ENCODE measurements around the gene NDUFA6. TPM values are rescaled to one million over a fixed set of nuclear protein-coding genes. Genes with fewer than 3 reads are reported as not detected.
A peak's percentile ranks its signal among the peaks of the same experiment; 100 is the strongest.

The NDUFA6 gene
- total and polyA plus RNA-seq, 2 of the 13 experiments (the other 11 are each of a cell fraction or from before 2014, with no cell fraction given), result 68.5 to 87.8 TPM

DNA sequence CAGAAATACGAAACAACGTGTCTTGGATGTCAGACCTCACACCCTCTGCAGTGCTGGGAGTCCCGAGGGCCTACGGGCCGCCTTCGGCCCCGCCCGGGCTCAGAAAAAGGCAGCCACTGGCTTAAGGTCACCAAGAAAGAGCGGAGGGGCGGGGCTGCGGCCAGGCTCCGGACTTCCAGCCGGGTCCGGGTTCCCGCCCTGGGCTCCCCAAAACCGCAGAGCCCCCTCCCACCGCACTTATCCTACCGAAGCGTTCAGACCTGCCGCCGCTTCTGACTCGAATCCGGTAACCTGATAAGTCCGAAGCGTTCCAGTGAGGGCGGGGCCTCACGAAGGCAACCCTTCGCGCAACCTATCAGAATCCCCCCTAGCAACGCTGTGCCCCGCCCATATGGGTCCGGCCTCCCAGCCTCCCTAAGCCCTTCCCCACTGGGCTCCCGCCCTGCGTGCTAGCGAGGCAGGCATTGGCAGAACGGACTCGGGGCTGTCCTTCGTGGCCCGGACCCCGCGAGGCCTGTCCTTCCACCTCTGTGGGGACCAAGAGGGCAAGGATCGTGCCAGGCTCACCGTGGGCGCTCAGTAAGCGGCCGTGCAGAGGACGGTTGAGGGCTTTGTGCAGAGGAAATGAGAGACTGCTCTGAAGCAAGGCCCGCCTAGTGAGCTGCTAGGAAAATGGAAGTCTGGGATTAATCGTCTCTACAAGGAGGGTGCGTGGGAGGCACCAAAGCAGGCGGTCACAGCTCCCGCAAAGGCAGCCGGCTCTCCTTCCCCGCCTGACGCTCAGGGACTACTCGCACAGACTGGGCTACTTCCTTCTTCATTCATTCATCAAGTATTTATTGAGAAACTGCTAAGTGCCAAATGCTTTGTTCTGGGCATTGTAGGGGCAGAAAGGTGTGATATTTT lies 19.8 kb downstream of the NDUFA6 start, which contains the start of gene NAGA (continued):
- TF ChIP-seq POGZ (CRISPR knock-in tag; IDR thresholded peaks at IDR 0.05) (peak; percentile 90), JDP2 (CRISPR knock-in tag; IDR thresholded peaks at IDR 0.05; ENCODE audit: borderline replicate concordance) (no peak), ZNF598 (CRISPR knock-in tag; IDR thresholded peaks at IDR 0.05; ENCODE audit: borderline replicate concordance) (peak; percentile 61; the same call in 1 of the 2 replicates), REL (CRISPR knock-in tag; conservative IDR thresholded peaks at IDR 0.05) (0 out of 2 replicates have a peak, but pooled peaks have one; percentile 72), NFE2L2 (IDR thresholded peaks at IDR 0.05; ENCODE audit: low read length) (no peak), GABPB1 (CRISPR knock-in tag; IDR thresholded peaks at IDR 0.05) (peak; percentile 84), ZNF543 (CRISPR knock-in tag; IDR thresholded peaks at IDR 0.05) (peak; percentile 89), PHF21A (CRISPR knock-in tag; IDR thresholded peaks at IDR 0.05) (peak; percentile 82), KDM3A (CRISPR knock-in tag; IDR thresholded peaks at IDR 0.05; ENCODE audit: low read depth) (peak; percentile 43; the same call in 1 of the 2 replicates), RELA (CRISPR knock-in tag; IDR thresholded peaks at IDR 0.05) (0 out of 2 replicates have a peak, but pooled peaks have one; percentile 37), ELF4 (CRISPR knock-in tag; IDR thresholded peaks at IDR 0.05; ENCODE audit: borderline replicate concordance) (no peak), ZNF3 (CRISPR knock-in tag; IDR thresholded peaks at IDR 0.05) (no peak)
- TF ChIP-seq, protein P1, sequence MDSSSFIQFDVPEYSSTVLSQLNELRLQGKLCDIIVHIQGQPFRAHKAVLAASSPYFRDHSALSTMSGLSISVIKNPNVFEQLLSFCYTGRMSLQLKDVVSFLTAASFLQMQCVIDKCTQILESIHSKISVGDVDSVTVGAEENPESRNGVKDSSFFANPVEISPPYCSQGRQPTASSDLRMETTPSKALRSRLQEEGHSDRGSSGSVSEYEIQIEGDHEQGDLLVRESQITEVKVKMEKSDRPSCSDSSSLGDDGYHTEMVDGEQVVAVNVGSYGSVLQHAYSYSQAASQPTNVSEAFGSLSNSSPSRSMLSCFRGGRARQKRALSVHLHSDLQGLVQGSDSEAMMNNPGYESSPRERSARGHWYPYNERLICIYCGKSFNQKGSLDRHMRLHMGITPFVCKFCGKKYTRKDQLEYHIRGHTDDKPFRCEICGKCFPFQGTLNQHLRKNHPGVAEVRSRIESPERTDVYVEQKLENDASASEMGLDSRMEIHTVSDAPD (CRISPR knock-in tag; IDR thresholded peaks at IDR 0.05), result peak; percentile 74; the same call in 1 of the 2 replicates
- TF ChIP-seq, protein P2, sequence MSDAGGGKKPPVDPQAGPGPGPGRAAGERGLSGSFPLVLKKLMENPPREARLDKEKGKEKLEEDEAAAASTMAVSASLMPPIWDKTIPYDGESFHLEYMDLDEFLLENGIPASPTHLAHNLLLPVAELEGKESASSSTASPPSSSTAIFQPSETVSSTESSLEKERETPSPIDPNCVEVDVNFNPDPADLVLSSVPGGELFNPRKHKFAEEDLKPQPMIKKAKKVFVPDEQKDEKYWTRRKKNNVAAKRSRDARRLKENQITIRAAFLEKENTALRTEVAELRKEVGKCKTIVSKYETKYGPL (CRISPR knock-in tag; IDR thresholded peaks at IDR 0.05), result no peak
- TF ChIP-seq, protein P3, sequence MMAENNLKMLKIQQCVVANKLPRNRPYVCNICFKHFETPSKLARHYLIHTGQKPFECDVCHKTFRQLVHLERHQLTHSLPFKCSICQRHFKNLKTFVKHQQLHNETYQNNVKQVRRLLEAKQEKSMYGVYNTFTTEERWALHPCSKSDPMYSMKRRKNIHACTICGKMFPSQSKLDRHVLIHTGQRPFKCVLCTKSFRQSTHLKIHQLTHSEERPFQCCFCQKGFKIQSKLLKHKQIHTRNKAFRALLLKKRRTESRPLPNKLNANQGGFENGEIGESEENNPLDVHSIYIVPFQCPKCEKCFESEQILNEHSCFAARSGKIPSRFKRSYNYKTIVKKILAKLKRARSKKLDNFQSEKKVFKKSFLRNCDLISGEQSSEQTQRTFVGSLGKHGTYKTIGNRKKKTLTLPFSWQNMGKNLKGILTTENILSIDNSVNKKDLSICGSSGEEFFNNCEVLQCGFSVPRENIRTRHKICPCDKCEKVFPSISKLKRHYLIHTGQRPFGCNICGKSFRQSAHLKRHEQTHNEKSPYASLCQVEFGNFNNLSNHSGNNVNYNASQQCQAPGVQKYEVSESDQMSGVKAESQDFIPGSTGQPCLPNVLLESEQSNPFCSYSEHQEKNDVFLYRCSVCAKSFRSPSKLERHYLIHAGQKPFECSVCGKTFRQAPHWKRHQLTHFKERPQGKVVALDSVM (CRISPR knock-in tag; IDR thresholded peaks at IDR 0.05), result peak; percentile 92
- TF ChIP-seq, protein P4, sequence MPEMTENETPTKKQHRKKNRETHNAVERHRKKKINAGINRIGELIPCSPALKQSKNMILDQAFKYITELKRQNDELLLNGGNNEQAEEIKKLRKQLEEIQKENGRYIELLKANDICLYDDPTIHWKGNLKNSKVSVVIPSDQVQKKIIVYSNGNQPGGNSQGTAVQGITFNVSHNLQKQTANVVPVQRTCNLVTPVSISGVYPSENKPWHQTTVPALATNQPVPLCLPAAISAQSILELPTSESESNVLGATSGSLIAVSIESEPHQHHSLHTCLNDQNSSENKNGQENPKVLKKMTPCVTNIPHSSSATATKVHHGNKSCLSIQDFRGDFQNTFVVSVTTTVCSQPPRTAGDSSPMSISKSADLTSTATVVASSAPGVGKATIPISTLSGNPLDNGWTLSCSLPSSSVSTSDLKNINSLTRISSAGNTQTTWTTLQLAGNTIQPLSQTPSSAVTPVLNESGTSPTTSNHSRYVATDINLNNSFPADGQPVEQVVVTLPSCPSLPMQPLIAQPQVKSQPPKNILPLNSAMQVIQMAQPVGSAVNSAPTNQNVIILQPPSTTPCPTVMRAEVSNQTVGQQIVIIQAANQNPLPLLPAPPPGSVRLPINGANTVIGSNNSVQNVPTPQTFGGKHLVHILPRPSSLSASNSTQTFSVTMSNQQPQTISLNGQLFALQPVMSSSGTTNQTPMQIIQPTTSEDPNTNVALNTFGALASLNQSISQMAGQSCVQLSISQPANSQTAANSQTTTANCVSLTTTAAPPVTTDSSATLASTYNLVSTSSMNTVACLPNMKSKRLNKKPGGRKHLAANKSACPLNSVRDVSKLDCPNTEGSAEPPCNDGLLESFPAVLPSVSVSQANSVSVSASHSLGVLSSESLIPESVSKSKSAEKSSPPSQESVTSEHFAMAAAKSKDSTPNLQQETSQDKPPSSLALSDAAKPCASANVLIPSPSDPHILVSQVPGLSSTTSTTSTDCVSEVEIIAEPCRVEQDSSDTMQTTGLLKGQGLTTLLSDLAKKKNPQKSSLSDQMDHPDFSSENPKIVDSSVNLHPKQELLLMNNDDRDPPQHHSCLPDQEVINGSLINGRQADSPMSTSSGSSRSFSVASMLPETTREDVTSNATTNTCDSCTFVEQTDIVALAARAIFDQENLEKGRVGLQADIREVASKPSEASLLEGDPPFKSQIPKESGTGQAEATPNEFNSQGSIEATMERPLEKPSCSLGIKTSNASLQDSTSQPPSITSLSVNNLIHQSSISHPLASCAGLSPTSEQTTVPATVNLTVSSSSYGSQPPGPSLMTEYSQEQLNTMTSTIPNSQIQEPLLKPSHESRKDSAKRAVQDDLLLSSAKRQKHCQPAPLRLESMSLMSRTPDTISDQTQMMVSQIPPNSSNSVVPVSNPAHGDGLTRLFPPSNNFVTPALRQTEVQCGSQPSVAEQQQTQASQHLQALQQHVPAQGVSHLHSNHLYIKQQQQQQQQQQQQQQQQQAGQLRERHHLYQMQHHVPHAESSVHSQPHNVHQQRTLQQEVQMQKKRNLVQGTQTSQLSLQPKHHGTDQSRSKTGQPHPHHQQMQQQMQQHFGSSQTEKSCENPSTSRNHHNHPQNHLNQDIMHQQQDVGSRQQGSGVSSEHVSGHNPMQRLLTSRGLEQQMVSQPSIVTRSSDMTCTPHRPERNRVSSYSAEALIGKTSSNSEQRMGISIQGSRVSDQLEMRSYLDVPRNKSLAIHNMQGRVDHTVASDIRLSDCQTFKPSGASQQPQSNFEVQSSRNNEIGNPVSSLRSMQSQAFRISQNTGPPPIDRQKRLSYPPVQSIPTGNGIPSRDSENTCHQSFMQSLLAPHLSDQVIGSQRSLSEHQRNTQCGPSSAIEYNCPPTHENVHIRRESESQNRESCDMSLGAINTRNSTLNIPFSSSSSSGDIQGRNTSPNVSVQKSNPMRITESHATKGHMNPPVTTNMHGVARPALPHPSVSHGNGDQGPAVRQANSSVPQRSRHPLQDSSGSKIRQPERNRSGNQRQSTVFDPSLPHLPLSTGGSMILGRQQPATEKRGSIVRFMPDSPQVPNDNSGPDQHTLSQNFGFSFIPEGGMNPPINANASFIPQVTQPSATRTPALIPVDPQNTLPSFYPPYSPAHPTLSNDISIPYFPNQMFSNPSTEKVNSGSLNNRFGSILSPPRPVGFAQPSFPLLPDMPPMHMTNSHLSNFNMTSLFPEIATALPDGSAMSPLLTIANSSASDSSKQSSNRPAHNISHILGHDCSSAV (CRISPR knock-in tag; IDR thresholded peaks at IDR 0.05; ENCODE audit: borderline replicate concordance), result no peak

Measured in HepG2 (cell line).